Effector memory CD8-positive, alpha-beta T cell (primary cell): ENCODE measurements around the gene CELF4.

Experiments used
- ATAC-seq: fragments of 150-1000 bp; cut with Tn5 transposase; replicated peaks from 2 replicates; pipeline ENCODE4 v1.10.0; 2021; ENCODE audit warnings: mild to moderate bottlenecking, moderate library complexity
- DNase-seq, 3 experiments: peaks; one replicate each; pipeline ENCODE4 v3.0.0; 2021
- H3K27ac Mint-ChIP-seq, 2 donors: one replicate each; pipeline ENCODE4 v1.8.0; 2022; ENCODE audit warnings: mild to moderate bottlenecking in 2 of 2, mixed read lengths in 2 of 2, moderate library complexity in 2 of 2
- H3K27me3 Mint-ChIP-seq, 2 donors: one replicate each; pipeline ENCODE4 v1.8.0; 2022; ENCODE audit warnings: mixed read lengths in 2 of 2
- H3K36me3 Mint-ChIP-seq: one replicate; pipeline ENCODE4 v1.8.0; 2022; ENCODE audit warnings: mild to moderate bottlenecking, moderate library complexity, mixed read lengths; ENCODE audit not compliant: insufficient read depth
- H3K4me1 Mint-ChIP-seq, 2 donors: one replicate each; pipeline ENCODE4 v1.8.0; 2022; ENCODE audit warnings: low read depth in 2 of 2, mixed read lengths in 2 of 2
- H3K4me3 Mint-ChIP-seq, 2 donors: one replicate each; pipeline ENCODE4 v1.8.0; 2022; ENCODE audit warnings: mild to moderate bottlenecking in 2 of 2, mixed read lengths in 2 of 2, moderate library complexity in 2 of 2
- H3K9me3 Mint-ChIP-seq, 2 donors: one replicate each; pipeline ENCODE4 v1.8.0; 2022; ENCODE audit warnings: mixed read lengths in 2 of 2

CELF4 gene

GRCh38 chr18:37567061-37567993 lies 1.7 kb upstream of the CELF4 start:
- DNase-seq: no peak

GRCh38 chr18:37566479-37567060 lies 972 bp upstream of the CELF4 start:
- ATAC-seq: no peak
- peaks cover 0 to 2% of the 10 kb centered on the region in 2 donors for H3K9me3 Mint-ChIP-seq

More at GRCh38 chr18:37567061-37567993, 1.7 kb upstream of the CELF4 start:
- ATAC-seq: no peak
- Mint-ChIP-seq H3K36me3 (no peaks in the 10 kb centered on the region), H3K4me3 (peak overlapping the region; percentile 21 to 51), H3K27ac (no peak overlapping the region), H3K9me3 (peaks cover 0 to 2% of the 10 kb centered on the region in 2 donors), H3K4me1 (peaks cover 10 to 14% of the 10 kb centered on the region in 2 donors), H3K27me3 (peaks cover 65 to 84% of the 10 kb centered on the region in 2 donors)

DNA sequence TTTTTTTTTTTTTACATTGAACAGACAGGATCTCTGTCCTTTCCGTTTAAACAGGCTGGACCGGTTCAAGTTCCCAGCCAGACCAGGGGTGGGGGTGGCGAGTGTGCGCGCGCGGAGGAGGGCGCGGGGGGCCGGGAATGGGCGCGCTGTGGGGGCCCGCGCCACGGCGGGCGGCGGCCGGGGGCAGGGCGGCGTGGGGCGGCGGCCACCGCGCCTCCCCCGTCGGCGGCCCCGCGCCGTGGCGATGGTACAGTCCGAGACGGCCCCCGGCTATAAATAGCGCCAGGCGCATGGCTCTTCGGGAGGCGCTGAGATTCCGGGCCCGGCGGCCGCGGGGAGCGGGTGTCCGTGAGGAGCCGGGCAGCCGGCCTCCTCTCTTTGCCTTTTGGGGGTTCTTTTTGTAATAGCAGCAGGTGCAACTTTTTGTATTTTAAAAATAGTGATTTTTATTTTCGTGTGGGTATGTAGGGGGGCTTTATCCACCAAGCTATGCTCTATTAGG lies 430 bp upstream of the CELF4 start:
- peaks cover 72 to 88% of the 10 kb centered on the region in 2 donors for H3K27me3 Mint-ChIP-seq
- ATAC-seq (no peak), DNase-seq (no peak)
- peaks cover 0 to 2% of the 10 kb centered on the region in 2 donors for H3K9me3 Mint-ChIP-seq
- H3K4me1 Mint-ChIP-seq: peaks cover 10 to 14% of the 10 kb centered on the region in 2 donors
- peak overlapping the region; percentile 40 to 53 for H3K4me3 Mint-ChIP-seq
- no peaks in the 10 kb centered on the region for H3K36me3 Mint-ChIP-seq
- H3K27ac Mint-ChIP-seq: no peak overlapping the region

More at GRCh38 chr18:37566479-37567060, 972 bp upstream of the CELF4 start:
- Mint-ChIP-seq H3K4me1 (peaks cover 10 to 14% of the 10 kb centered on the region in 2 donors), H3K4me3 (peak overlapping the region; percentile 40 to 53), H3K27me3 (peaks cover 72 to 91% of the 10 kb centered on the region in 2 donors), H3K27ac (no peak overlapping the region), H3K36me3 (no peaks in the 10 kb centered on the region)
- DNase-seq: no peak

DNA sequence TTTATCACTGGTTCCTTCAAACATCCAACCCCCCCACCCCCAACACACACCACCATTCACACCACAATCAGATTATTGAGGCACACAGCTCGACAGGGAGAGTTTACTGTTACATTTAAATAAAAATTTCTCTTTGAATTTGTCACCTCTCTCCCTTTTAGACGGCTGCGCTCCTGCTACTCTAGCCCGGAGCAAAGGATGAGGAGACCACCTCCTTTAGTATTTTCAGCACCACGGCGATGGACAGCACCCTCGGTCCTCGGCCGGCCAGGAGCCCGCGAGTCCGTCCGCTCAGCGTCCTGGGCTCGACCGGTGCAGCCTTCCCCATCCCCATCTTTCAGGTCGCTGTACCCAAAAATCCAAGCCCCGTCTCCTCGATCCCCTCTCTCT lies 892 bp downstream of the CELF4 start:
- ATAC-seq (no peak), DNase-seq (no peak)
- peaks cover 60 to 76% of the 10 kb centered on the region in 2 donors for H3K27me3 Mint-ChIP-seq
- H3K27ac Mint-ChIP-seq: no peak overlapping the region
- H3K9me3 Mint-ChIP-seq: peaks cover 0 to 2% of the 10 kb centered on the region in 2 donors
- H3K4me3 Mint-ChIP-seq: no peak overlapping the region
- peaks cover 10 to 14% of the 10 kb centered on the region in 2 donors for H3K4me1 Mint-ChIP-seq
- H3K36me3 Mint-ChIP-seq: no peaks in the 10 kb centered on the region

- Mint-ChIP-seq H3K27me3 (peaks cover 53 to 76% of the 10 kb centered on the region in 2 donors), H3K4me3 (no peak overlapping the region), H3K4me1 (peaks cover 14% of the 10 kb centered on the region in 2 donors), H3K36me3 (no peaks in the 10 kb centered on the region), H3K9me3 (peaks cover 2 to 7% of the 10 kb centered on the region in 2 donors), H3K27ac (no peak overlapping the region)
- ATAC-seq (no peak), DNase-seq (no peak)
Observed at GRCh38 chr18:37563931-37564392, 1.6 kb downstream of the CELF4 start.

- Mint-ChIP-seq H3K27me3 (peaks cover 38 to 68% of the 10 kb centered on the region in 2 donors), H3K27ac (no peak overlapping the region), H3K36me3 (no peaks in the 10 kb centered on the region), H3K9me3 (peaks cover 2 to 8% of the 10 kb centered on the region in 2 donors), H3K4me3 (no peak overlapping the region), H3K4me1 (peaks cover 7 to 8% of the 10 kb centered on the region in 2 donors)
- DNase-seq: no peak
- ATAC-seq: no peak
Observed at GRCh38 chr18:37561986-37562385, 3.6 kb downstream of the CELF4 start.

GRCh38 chr18:37560003-37560402 lies 5.6 kb downstream of the CELF4 start:
- DNase-seq (no peak), ATAC-seq (no peak)
- no peak overlapping the region for H3K4me3 Mint-ChIP-seq
- H3K4me1 Mint-ChIP-seq: peaks cover 0 to 4% of the 10 kb centered on the region in 2 donors
- peaks cover 30 to 48% of the 10 kb centered on the region in 2 donors for H3K27me3 Mint-ChIP-seq
- peaks cover 3% of the 10 kb centered on the region for H3K36me3 Mint-ChIP-seq
- H3K9me3 Mint-ChIP-seq: peaks cover 0 to 8% of the 10 kb centered on the region in 2 donors
- H3K27ac Mint-ChIP-seq: no peak overlapping the region

GRCh38 chr18:37559194-37559593 lies 6.4 kb downstream of the CELF4 start:
- Mint-ChIP-seq H3K4me3 (no peak overlapping the region), H3K36me3 (peaks cover 3% of the 10 kb centered on the region), H3K27ac (no peak overlapping the region), H3K4me1 (peaks cover 0 to 4% of the 10 kb centered on the region in 2 donors), H3K27me3 (peaks cover 21 to 40% of the 10 kb centered on the region in 2 donors), H3K9me3 (peaks cover 0 to 8% of the 10 kb centered on the region in 2 donors)
- DNase-seq (no peak), ATAC-seq (no peak)

DNA sequence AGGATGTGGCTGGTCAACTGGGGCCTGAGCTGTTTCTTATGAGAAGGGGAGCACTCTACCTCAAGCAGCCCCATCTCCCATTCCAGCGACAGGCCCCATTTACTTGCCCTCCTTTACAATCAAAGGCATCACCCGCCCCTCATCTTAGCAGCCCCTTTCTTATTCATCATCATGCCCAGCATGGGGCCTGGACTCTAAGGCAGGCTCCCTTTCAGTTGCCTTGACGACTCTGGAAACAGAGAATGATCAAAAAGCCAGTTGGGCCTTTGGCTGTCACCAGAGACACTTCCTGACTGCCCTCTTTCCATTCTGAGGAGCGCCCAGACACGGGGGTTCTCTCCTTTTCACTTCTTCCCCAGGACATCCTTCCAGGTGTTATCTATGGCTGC lies 11.2 kb downstream of the CELF4 start:
- DNase-seq (no peak), ATAC-seq (no peak)
- Mint-ChIP-seq H3K4me1 (peaks cover 0 to 3% of the 10 kb centered on the region in 2 donors), H3K36me3 (peaks cover 3% of the 10 kb centered on the region), H3K27ac (no peak overlapping the region), H3K4me3 (no peak overlapping the region), H3K27me3 (peaks cover 10 to 23% of the 10 kb centered on the region in 2 donors), H3K9me3 (peaks cover 0 to 6% of the 10 kb centered on the region in 2 donors)

DNA sequence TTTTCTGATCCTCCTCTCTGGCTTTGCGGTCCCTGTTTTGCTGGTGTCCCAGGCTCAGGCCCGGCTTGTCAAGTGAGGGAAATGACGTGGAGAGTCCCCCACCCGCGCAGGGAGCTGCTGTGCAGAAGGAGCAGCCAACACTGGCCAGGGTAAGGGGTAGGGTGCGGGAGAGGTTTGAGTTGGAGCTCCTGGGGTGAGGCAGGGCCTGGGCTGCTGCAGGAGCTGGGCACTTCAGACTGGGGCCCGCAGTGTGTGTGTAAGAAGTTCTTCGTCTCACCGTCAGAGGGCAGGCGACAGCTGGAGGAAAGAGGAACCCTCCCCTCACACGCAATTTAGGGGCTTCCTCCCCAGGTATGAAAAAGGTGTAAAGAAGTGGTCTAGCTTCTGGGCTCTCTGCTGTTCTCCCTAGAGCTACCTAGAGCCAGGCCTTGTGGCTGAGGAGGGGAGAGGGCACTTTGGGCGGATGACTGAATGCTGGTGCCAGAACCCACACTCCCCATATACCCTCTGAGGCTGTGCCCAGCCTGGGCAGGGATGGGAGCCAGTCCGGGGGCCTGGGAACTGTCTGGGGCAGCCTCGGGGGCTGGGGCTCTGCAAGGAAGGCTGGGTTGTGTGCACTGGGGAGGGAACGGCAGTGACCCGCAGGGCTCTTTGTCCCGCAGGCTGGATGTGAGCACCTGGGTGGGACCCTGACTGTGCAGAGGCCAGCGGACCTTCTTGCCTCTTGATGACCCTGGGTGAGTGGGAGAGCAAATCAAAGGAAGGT lies 11.8 kb downstream of the CELF4 start:
- Mint-ChIP-seq H3K9me3 (peaks cover 0 to under 1% of the 10 kb centered on the region in 2 donors), H3K27ac (no peak overlapping the region), H3K4me3 (no peak overlapping the region), H3K4me1 (no peaks in the 10 kb centered on the region), H3K27me3 (peaks cover 10 to 18% of the 10 kb centered on the region in 2 donors), H3K36me3 (peaks cover 3% of the 10 kb centered on the region)
- ATAC-seq (no peak), DNase-seq (no peak)

DNA sequence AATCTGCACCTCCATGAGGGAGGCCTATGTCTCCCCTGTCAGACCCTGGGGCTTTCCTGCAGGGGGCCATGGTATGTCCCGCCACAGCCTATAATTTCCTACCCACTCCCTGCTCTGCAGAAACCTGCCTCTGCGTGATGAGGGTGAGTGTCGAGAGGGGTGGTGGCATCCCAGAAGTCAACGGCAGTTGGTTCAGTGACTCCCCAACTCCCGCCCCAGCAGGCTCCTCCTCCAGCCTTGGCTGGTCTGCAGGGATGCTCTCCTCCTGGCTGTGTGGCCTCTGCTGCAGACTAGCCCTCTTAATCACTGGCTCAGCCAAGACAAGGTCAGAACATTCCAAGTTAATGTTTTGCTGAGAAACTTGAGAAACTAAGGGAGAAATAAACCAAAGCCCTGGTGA lies 13.3 kb downstream of the CELF4 start:
- Mint-ChIP-seq H3K4me3 (no peak overlapping the region), H3K27me3 (peaks cover 10 to 23% of the 10 kb centered on the region in 2 donors), H3K9me3 (no peaks in the 10 kb centered on the region), H3K4me1 (no peaks in the 10 kb centered on the region), H3K27ac (no peak overlapping the region), H3K36me3 (peaks cover 3% of the 10 kb centered on the region)
- no peak for DNase-seq
- no peak for ATAC-seq

DNA sequence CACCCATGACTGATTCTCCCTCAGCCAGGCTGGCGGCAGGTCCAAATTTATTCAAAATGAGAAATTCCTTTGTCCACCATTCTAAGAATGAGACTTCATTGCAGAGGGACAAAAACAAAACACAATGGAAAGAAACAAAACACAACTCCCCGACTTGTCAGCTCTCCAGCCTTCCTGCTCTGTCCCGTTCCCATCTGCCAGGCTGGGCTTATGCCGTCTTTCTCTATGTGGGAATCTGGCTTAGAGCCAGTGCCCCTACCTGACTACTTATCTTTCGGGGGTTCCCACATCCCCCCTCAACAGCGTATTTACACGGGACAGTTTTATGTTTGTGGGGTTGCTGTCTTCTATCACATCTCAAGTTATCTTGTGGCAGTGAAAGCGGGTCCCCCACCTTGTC lies 13.8 kb downstream of the CELF4 start:
- Mint-ChIP-seq H3K4me3 (no peak overlapping the region), H3K36me3 (peaks cover 3% of the 10 kb centered on the region), H3K4me1 (no peaks in the 10 kb centered on the region), H3K9me3 (no peaks in the 10 kb centered on the region), H3K27me3 (peaks cover 10 to 23% of the 10 kb centered on the region in 2 donors), H3K27ac (no peak overlapping the region)
- ATAC-seq (no peak), DNase-seq (no peak)

DNA sequence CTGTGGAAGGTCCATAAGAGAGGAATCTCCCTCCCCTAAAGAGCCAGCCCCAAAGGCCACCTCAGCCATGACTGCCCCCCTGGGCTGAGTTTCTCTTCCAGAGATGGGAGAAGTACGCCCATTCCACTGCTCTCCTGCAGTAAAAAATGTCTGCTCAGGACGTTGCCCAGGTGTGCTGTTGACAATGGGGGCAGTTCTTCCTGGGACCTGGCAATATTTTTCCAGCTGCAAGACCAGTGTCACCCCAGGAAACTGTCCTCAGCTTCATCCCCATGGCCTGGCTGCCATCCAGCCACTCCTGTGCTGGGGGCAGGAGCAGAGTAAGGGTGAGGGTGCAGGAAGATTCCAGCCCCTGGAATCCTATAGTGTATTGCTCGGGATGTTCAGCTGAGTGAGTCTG lies 14.3 kb downstream of the CELF4 start:
- Mint-ChIP-seq H3K27me3 (peaks cover 10 to 26% of the 10 kb centered on the region in 2 donors), H3K9me3 (no peaks in the 10 kb centered on the region), H3K27ac (no peak overlapping the region), H3K4me1 (no peaks in the 10 kb centered on the region), H3K4me3 (no peak overlapping the region), H3K36me3 (peaks cover 3% of the 10 kb centered on the region)
- DNase-seq (no peak), ATAC-seq (no peak)
